Osteoblast (primary cell): Measurements from ENCODE around the gene RALA. TPM values are rescaled to one million over a fixed set of nuclear protein-coding genes. Genes with fewer than 3 reads are reported as not detected.

Experiments used
- DNase-seq: peaks from one replicate; pipeline ENCODE4 v3.0.0; 2011; ENCODE audit warnings: low spot score, mixed read lengths; ENCODE audit not compliant: insufficient read length; ENCODE audit errors: missing footprints
- H2AFZ ChIP-seq: 2 replicates; pipeline ENCODE4 v1.6.0; 2011; ENCODE audit warnings: mild to moderate bottlenecking, low read length
- H3K27ac ChIP-seq: 2 replicates; pipeline ENCODE4 v1.5.1; 2011; ENCODE audit warnings: mild to moderate bottlenecking, low read depth, low read length, moderate library complexity
- H3K27me3 ChIP-seq: 2 replicates; pipeline ENCODE4 v1.6.0; 2012; ENCODE audit warnings: mild to moderate bottlenecking, control low read depth, inconsistent platforms, low read length, moderate library complexity; ENCODE audit not compliant: insufficient read depth
- H3K36me3 ChIP-seq: 2 replicates; pipeline ENCODE4 v1.5.1; 2011; ENCODE audit warnings: mild to moderate bottlenecking, low read length, control low read depth, moderate library complexity; ENCODE audit not compliant: insufficient read depth
- H3K4me1 ChIP-seq: 2 replicates; pipeline ENCODE4 v1.5.1; 2011; ENCODE audit warnings: mild to moderate bottlenecking, low read length, control low read depth, moderate library complexity; ENCODE audit not compliant: insufficient read depth
- H3K4me2 ChIP-seq: 2 replicates; pipeline ENCODE4 v1.6.0; 2011; ENCODE audit warnings: mild to moderate bottlenecking, low read length; ENCODE audit not compliant: insufficient read depth
- H3K4me3 ChIP-seq: fragments of 200-600 bp; sonication (generic); 3 replicates; pipeline ENCODE4 v1.5.1; 2012; ENCODE audit warnings: mild to moderate bottlenecking, low read length, inconsistent platforms; ENCODE audit not compliant: insufficient read depth
- H3K79me2 ChIP-seq: 2 replicates; pipeline ENCODE4 v1.6.0; 2012; ENCODE audit warnings: mild to moderate bottlenecking, low read length, control low read depth, inconsistent platforms; ENCODE audit not compliant: insufficient read depth
- H3K9me3 ChIP-seq: 2 replicates; pipeline ENCODE4 v1.5.1; 2011; ENCODE audit warnings: low read depth, low read length, control low read depth
- H4K20me1 ChIP-seq: 2 replicates; pipeline ENCODE4 v1.6.0; 2012; ENCODE audit warnings: mild to moderate bottlenecking, low read length, control low read depth; ENCODE audit not compliant: insufficient read depth
- CTCF ChIP-seq: IDR thresholded peaks from 2 replicates; pipeline ENCODE4 v1.5.1; 2011; ENCODE audit warnings: mild to moderate bottlenecking, low read depth, low read length, moderate library complexity; ENCODE audit errors: extremely low read depth
- total RNA-seq: library from RNA; depleted of rRNA; stranded (reverse); fragments of >200 nt; gene quantifications from 2 replicates; pipeline ENCODE4 v1.2.3, GENCODE V29; 2012

The RALA gene
- total RNA-seq, 1 donor = 38.4 TPM

GRCh38 chr7:39621261-39621660, 2.1 kb upstream of the RALA start:
- peaks cover 50% of the 10 kb centered on the region for H3K4me1 ChIP-seq
- no peaks in the 10 kb centered on the region for H3K27me3 ChIP-seq
- peak overlapping the region; percentile 98 for H3K27ac ChIP-seq
- H3K36me3 ChIP-seq = no peaks in the 10 kb centered on the region
- no peak overlapping the region for H3K4me3 ChIP-seq
- H3K79me2 ChIP-seq = peaks cover 28% of the 10 kb centered on the region
- H3K4me2 ChIP-seq = peak overlapping the region; percentile 26
- no peak for TF ChIP-seq CTCF
- H3K9me3 ChIP-seq = no peaks in the 10 kb centered on the region
- peak; percentile 93 for DNase-seq
- no peak overlapping the region for H2AFZ ChIP-seq
- peaks cover 14% of the 10 kb centered on the region for H4K20me1 ChIP-seq

GRCh38 chr7:39621784-39622411, 1.5 kb upstream of the RALA start:
- no peak for TF ChIP-seq CTCF
- no peak overlapping the region for H3K4me3 ChIP-seq
- peaks cover 18% of the 10 kb centered on the region for H4K20me1 ChIP-seq
- no peak for DNase-seq
- no peaks in the 10 kb centered on the region for H3K9me3 ChIP-seq
- no peaks in the 10 kb centered on the region for H3K36me3 ChIP-seq
- peaks cover 44% of the 10 kb centered on the region for H3K4me1 ChIP-seq
- peak overlapping the region; percentile 98 for H3K27ac ChIP-seq
- H3K27me3 ChIP-seq = no peaks in the 10 kb centered on the region
- H3K79me2 ChIP-seq = peaks cover 35% of the 10 kb centered on the region
- no peak overlapping the region for H2AFZ ChIP-seq
- H3K4me2 ChIP-seq = peak overlapping the region; percentile 83

DNA sequence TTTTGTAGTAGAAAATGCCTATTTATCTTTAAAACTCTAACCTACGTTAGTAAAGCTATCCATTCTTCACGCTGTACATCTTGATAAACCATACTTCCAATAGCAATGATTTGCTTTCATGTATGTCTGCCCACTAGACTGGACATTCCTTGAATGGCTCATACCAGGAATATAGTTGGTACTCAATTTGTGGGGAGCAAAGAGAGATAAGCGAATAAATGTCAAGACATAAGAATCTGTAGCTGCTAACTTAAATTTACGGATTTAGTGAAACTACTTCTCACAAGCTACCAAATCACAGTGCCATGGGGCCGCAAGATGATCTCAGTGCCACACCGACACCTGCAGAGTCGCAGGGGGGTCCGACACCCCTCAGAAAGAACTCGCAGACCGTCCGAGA, 763 bp upstream of the RALA start:
- Histone ChIP-seq H3K4me1 (peaks cover 41% of the 10 kb centered on the region), H3K9me3 (no peaks in the 10 kb centered on the region), H3K36me3 (no peaks in the 10 kb centered on the region), H3K4me3 (peak overlapping the region; percentile 84), H3K4me2 (peak overlapping the region; percentile 83), H3K27me3 (no peaks in the 10 kb centered on the region), H2AFZ (peak overlapping the region; percentile 75), H3K27ac (peak overlapping the region; percentile 98), H3K79me2 (peaks cover 42% of the 10 kb centered on the region), H4K20me1 (peaks cover 18% of the 10 kb centered on the region)
- no peak for TF ChIP-seq CTCF
- no peak for DNase-seq

DNA sequence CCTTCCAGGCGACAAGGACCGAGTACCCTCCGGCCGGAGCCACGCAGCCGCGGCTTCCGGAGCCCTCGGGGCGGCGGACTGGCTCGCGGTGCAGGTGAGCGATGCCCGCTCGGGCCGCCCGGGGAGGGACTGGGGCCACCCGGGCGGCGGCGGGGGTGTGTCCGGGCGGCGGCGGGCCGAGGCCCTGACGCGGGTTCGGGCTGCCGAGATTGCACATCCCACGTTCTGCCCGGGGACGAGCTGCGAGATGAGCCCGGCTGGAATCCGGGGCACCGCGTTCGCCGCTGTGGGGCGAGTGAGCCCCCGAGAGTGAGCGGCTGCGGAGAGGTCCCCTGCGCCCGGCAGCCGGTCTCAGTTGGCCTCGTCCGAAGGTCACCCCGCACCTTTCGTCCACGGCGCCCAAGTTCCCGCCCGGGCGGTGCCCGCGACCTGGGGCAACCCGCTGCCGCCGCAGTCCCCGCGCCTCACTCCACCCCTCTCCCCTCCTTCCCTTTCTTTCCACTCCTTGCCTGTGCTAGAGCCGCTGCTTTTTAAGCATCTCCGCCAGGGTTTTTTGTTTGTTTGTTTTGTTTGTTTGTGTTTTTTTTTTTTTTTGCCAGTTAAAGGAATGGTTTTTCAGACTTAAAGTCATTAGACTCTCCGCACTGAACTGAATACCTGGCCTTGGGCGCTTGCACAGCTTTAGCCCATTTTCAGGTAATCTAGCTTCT, 515 bp downstream of the RALA start:
- H3K27ac ChIP-seq = peak overlapping the region; percentile 98
- no peak for TF ChIP-seq CTCF
- peaks cover 46% of the 10 kb centered on the region for H3K4me1 ChIP-seq

More for the DNA sequence above, 515 bp downstream of the RALA start:
- H3K36me3 ChIP-seq = no peaks in the 10 kb centered on the region
- H4K20me1 ChIP-seq = peaks cover 18% of the 10 kb centered on the region
- peak overlapping the region; percentile 64 for H2AFZ ChIP-seq
- H3K27me3 ChIP-seq = no peaks in the 10 kb centered on the region
- H3K79me2 ChIP-seq = peaks cover 55% of the 10 kb centered on the region
- H3K4me3 ChIP-seq = peak overlapping the region; percentile 84
- no peaks in the 10 kb centered on the region for H3K9me3 ChIP-seq
- DNase-seq = peak; percentile 87
- peak overlapping the region; percentile 96 for H3K4me2 ChIP-seq
